Mucosa of descending colon (tissue), 3 donors: Measurements from ENCODE around the gene GLT8D2. TPM values are rescaled to one million over a fixed set of nuclear protein-coding genes. Genes with fewer than 3 reads are reported as not detected.

Source experiments
- ATAC-seq: fragments of 200-7000 bp; cut with Tn5 transposase; one replicate; pipeline ENCODE4 v1.9.1; 2020; ENCODE audit warnings: mild to moderate bottlenecking, moderate library complexity
- DNase-seq, 3 donors: peaks; one replicate each; pipeline ENCODE4 v3.0.0-alpha.2; 2020
- H3K36me3 ChIP-seq: fragments of 200-600 bp; one replicate; pipeline ENCODE4 v1.8.0; 2021; ENCODE audit warnings: low read depth, mild to moderate bottlenecking
- H3K4me1 ChIP-seq: fragments of 200-600 bp; one replicate; pipeline ENCODE4 v1.8.0; 2021; ENCODE audit warnings: low read depth, mild to moderate bottlenecking
- H3K4me3 ChIP-seq: fragments of 200-600 bp; one replicate; pipeline ENCODE4 v1.8.0; 2021; ENCODE audit warnings: mild to moderate bottlenecking
- H3K9me3 ChIP-seq: fragments of 200-600 bp; one replicate; pipeline ENCODE4 v1.8.0; 2021; ENCODE audit warnings: mild to moderate bottlenecking
- CTCF ChIP-seq: fragments of 200-600 bp; IDR thresholded peaks from one replicate; pipeline ENCODE4 v1.8.0; 2022; ENCODE audit warnings: antibody characterized with exemption, mild to moderate bottlenecking
- intact Hi-C, 2 donors: fragments of 100-400 bp; cut with DNase I in 1 of 2; cut with micrococcal nuclease in 1 of 2; formaldehyde crosslinking; loops; one replicate each; pipeline versions ENCODE4 v1.11.0 to v1.11.1; 2022; cut with DNase I, micrococcal nuclease
- total RNA-seq, 3 donors: library from RNA; stranded (reverse); fragmentation: NEBNext Ultra II Directional in 2 of 3; extraction: Animal tissue kit (Norgen Biotek cat#: 25700) in 2 of 3; gene quantifications; one replicate each; pipeline versions ENCODE4 v1.2.1 to v1.2.4, GENCODE V29; 2021 to 2023
- donor health status: DM: no; HTN: no; CAD: no; lungs with moderate emphysema.
- donor health status: DM: no; HTN: no; CAD: no.
- donor health status: DM: no; HTN: yes; CAD: no.

GLT8D2 gene
- total RNA-seq, 3 donors from 2014 or later, result 2.5 to 13.7 (median 4.4) TPM

DNA sequence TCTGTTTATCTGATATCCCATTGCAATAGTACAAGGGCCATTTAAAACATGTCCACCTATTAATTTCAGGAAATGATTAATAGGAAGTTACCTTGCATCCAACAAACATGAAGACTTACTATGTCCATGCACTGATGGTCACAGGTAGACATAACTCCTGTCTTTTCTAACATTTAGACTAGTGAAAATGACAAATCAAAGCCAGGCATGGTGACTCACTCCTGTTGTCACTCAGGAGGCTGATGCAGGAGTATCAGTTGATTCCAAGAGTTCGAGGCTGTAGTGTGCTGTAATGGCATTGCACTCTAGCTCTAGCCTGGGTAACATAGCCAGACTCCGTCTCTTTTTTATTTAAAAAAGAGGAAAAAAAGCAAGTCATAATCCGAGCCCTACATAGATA lies 105.0 kb downstream of the GLT8D2 start:
- intact Hi-C loops, result loop anchor here in 1 of 2 donors (10.0 kb wide), 1 partner anchor 160 kb away; no protein-coding TSS in a partner anchor
- H3K4me1 ChIP-seq, result no peaks in the 10 kb centered on the region
- TF ChIP-seq CTCF, result no peak
- no peaks in the 10 kb centered on the region for H3K9me3 ChIP-seq
- no peak overlapping the region for H3K4me3 ChIP-seq
- no peak for ATAC-seq
- no peak for DNase-seq
- peaks cover 4% of the 10 kb centered on the region for H3K36me3 ChIP-seq

Other genes with a start within 250 kb of the GLT8D2 start
- gene NT5DC3, start 209.0 kb downstream of the GLT8D2 start, total RNA-seq, result 100 to 1,000 TPM in 1 of 3 donors, 10 to 100 TPM in 2; 13.7 to 283 (median 18.0) TPM
- gene HSP90B1, start 119.8 kb downstream of the GLT8D2 start, total RNA-seq, result 100 to 1,000 TPM; 423 to 471 (median 461) TPM
- 10 to 100 TPM; 23.5 to 29.2 (median 27.7) TPM for gene TDG, start 84.3 kb downstream of the GLT8D2 start, total RNA-seq
- gene HCFC2, start 14.3 kb upstream of the GLT8D2 start, total RNA-seq, result 10 to 100 TPM; 13.8 to 31.9 (median 14.2) TPM
- gene NFYB, start 88.0 kb upstream of the GLT8D2 start, total RNA-seq, result 10 to 100 TPM; 16.2 to 73.9 (median 18.9) TPM
- 100 to 1,000 TPM in 1 of 3 donors, 10 to 100 TPM in 2; 76.0 to 117 (median 77.5) TPM for gene TXNRD1, start 165.6 kb upstream of the GLT8D2 start, total RNA-seq